HG02981 (cell line): ENCODE results near the gene NPAS3.

Source experiments
- ATAC-seq: cut with Tn5 transposase; IDR thresholded peaks from one replicate; pipeline ENCODE4 v1.9.1; 2021; ENCODE audit warnings: mild to moderate bottlenecking, moderate library complexity; ENCODE audit not compliant: unreplicated experiment

Gene NPAS3

DNA sequence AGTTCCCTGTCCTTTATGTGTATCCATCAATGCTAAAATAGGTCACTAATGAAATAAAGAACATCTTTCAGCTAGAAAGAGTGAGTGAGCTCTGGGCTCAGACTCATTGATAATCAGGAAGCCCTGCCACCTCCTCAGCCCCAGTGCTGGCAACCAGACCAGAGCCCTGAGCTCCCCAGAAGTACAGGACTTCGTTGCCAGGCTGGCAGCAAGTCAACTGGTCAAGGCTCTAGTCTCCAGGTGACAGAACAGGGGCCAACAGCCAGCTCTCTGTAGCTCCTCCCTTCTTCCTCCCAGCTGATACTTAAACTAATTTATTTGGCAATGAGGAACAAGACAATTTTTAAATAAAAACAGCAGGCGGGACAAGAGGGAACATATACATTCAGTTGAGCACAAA, 866.9 kb downstream of the NPAS3 start:
- no peak for ATAC-seq

DNA sequence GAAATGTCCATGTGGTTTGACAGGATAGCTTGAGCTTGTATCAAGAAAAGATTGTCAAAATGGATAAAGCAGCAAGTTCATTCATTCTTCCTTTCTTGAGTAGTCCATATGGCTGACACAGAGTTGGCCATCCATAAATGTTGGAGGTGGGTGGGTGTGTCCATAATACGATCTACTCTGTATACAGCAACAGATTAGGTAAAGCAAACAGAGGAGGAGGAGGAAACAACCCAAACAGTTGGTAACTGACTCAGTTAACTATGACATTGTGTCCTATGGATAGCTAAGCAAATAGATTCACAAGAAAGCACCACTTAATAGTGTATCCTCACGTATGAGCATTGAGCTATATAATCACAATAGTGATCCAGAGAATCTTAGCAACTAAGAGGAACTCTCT, 868.2 kb downstream of the NPAS3 start:
- no peak for ATAC-seq

DNA sequence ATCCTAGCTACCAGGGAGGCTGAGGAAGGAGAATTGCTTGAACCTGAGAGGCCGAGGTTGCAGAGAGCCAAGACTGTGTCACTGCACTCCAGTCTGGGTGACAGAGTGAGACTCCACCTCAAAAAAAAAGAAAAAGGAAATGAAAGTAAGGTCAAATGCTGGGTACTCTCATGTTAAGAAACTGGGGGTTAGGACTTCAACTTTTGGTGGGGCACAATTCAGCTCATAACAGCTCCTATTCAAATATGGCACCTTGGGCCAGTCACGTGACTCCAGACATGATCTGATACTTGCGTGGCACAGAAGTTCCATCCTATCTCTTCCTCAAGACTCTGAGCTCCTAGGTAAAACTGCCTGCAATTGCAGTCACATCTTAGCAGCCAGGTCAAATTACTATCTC, 869.5 kb downstream of the NPAS3 start:
- no peak for ATAC-seq

DNA sequence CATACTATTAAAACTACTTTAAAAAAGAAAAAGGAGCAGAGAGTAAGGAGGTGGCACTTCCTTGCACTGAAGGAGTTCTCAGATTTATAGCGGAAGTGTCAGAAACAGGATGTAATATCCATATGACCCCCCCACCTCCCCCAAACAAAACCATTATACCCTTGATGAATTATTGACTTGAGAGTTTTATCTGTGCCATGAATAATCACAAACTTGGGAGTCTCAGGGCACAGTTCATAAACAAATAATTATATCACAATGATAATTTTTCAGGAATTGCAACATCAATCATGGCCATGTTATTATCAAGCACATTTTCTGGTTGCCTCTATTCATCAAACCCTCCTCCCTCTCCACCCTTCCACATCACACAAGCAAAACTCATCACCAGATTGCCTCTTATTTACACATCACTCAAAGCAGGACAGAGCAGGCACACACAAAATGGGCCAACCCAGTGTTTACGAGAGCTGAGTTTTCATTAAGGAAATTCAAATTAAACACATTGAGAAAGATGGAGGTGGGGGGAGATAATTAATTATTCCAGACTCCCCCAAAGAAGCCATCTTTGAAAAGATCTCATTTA, 870.8 kb downstream of the NPAS3 start:
- ATAC-seq, result no peak

DNA sequence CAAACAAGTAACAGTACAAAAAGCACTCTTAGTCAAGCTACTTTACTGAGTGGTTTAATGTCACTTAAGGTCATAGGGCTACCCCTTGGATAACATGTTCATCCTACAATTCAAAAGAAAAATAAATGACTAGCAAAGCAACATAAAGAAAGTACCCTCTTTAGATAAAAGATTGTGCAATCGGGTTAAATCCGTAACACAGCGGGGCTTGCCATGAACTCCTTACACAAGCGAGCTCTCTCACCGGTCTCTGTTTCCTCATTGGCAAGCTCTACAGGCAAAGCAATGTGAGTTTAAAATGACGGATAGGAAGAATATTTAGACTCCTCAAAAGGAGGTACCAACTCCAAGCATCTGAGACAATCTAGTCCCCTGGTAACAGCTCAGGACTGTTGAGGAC, 871.6 kb downstream of the NPAS3 start:
- ATAC-seq, result no peak

DNA sequence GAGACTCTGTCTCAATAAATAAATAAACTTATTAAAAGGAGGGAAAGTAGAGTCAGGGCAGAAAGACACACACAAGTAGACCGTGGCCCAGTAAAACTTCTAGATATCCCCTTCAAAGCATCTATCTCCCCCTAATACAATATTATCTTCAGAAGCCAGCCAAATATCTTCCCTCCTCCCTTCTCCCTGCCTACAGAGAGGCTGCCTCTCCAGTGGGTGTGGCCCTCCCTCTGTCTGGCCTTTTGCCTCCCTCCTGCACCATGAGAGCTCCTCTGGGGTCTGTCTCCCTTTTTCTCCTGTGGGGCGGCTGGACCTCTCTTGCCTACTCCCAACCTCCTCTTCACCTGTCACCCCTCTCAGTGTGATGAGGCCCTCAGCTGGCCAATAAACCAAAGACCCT, 873.0 kb downstream of the NPAS3 start:
- ATAC-seq, result no peak

DNA sequence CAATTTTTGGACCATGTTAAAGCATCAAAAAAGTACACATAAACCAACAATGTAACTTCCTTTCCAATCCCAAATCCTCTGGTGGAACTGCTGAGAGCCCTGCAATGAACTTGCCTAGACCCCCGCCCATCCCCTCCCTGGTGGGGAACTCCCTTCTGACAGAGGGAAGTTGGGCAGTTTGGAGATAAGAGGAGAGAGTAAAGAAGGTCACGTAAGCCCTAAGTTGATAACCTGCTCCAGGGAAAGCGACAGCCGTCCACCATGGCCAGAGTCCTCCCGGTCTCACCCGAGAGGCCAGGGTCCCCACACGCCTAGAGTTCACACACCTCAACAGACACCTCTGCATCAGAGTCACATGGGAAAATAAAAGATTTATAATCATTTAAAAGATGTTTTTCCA, 873.5 kb downstream of the NPAS3 start:
- no peak for ATAC-seq

DNA sequence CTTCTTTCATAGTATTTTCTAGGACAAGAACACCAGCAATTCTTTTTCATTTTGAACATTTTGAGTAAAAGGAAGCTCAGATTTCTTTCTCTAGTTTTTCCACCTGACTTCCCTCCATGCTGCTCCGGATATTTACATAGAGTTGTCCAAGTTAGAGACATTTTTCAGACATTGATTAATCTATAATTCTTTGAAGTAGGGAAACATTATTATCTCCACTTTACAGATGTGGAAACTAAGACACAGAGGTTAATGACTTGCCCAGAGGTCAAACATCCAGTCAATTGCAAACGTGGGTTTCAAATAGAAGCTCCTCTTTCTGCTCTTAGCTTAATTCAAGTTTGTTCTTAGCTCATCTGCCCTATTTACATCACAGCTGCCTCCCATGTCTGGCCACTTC, 873.9 kb downstream of the NPAS3 start:
- ATAC-seq, result no peak

DNA sequence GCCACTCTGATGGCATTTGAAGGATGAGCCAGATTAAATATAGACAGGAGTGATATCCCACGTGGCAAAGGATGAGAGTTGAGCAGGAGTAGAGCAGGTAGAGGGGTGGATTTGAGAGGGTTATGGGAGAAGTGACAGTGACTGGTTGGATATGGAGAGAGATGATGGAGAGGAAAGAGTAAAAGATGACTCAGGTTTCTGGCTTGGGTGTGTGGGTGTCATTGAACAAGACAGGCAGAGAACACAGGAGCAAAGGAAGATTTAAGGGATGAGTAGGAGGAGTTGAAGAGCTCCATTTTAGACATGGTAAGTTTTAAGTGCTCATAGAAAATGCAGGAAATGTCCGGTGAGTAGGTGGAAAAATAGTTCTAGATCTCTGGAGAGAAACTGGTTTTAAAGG, 875.3 kb downstream of the NPAS3 start:
- ATAC-seq, result no peak

DNA sequence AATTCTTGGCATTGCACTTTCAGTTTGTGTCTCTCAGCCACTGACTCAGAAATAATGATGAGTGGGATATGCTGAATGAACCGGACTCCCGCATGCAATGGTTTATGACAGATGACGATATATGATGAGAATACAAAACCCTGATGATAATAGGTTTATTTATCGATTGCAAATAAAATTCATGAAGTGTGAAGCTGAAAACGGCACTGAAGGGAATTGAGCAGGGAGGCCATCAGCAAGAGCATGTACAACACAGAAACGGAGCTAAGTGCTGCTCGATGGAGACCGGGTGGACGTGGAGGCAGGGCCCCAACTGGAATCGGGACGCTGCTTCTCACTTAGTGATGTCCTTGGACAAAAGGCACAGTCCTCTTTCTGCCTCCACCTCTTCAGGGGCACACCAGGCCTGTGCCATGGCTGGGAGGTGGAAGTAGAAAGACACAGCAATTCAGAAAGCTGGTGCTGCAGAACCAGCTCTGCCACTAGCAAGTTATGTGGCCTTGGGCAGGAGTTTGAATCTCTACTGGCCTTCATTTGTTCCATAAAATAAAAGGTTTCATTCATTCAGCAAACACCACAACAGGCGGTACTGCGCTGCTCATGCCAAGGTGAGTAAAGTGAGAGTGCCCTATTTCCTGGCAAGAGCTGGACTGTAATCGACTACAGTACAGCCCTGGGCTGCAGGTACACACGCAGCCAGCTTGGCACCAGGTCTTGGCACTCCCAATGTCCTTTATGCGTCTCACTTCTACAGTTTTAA, 895.2 kb downstream of the NPAS3 start:
- no peak for ATAC-seq

DNA sequence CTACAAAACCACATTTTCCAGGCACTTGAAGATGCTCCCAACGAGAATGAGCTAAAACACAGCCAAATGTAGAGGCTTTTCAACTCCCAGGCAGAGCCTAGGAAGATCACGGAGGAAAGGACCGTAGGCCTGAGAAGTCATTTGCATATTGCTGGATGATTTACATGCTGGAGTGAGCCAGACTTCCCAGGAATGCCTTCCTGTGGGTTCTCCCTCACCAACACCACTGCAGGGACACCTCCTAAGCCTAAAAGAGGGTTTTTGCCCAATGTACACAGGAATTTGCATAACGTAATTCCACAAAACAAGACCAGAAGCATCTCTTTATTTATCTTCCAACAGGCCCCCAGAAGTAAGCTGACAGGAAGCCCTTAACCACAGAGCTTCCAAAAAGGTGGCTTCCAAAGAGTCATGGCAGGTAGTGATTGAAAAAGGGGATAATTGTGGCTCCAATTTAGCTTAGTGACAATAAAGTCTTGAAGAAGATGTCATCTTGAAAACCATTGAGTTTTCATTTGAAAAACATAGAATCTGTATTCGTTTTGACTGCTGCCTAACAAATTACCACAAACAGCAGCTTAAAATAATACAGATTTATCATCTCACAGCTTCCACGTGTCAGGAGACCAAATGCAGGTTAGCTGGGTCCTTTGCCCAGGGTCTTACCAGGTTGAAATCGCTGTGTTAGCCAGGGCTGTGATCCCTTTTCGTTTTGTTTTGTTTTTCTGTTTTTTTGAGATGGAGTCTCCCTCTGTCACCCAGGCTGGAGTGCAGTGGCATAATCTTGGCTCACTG, 896.0 kb downstream of the NPAS3 start:
- ATAC-seq, result no peak

DNA sequence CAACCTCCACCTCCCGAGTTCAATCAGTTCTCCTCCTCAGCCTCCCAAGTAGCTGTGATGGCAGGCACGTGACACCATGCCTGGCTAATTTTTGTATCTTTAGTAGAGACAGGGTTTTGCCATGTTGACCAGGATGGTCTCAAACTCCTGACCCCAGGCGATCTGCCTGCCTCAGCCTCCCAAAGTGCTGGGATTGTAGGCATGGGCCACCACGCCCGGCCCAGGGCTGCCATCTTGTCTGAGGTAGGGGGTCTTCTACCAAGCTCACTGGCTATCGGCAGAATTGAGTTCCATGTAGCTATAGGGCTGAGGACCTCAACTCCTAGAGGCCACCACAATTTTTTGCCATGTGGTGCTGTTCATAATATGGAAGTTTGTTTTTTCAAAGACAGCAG, 896.6 kb downstream of the NPAS3 start:
- no peak for ATAC-seq

DNA sequence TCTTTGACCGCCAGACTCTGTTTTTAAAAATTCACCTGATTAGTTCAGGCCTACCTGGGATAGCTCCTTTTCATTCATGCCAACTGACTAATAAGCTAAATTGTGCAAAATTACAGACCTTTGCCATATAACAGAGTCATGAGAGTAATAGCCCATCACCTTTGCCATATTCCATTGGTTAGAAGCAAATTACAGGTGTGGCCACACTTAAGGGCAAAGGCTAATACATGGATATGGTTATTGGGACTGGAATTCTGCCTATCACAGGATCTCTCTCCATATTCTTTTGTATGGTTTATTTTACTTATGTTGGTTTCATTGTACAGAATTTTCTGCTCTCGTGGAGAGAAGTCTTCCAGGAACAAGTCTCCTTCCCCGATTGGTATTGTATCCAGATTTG, 897.0 kb downstream of the NPAS3 start:
- no peak for ATAC-seq

DNA sequence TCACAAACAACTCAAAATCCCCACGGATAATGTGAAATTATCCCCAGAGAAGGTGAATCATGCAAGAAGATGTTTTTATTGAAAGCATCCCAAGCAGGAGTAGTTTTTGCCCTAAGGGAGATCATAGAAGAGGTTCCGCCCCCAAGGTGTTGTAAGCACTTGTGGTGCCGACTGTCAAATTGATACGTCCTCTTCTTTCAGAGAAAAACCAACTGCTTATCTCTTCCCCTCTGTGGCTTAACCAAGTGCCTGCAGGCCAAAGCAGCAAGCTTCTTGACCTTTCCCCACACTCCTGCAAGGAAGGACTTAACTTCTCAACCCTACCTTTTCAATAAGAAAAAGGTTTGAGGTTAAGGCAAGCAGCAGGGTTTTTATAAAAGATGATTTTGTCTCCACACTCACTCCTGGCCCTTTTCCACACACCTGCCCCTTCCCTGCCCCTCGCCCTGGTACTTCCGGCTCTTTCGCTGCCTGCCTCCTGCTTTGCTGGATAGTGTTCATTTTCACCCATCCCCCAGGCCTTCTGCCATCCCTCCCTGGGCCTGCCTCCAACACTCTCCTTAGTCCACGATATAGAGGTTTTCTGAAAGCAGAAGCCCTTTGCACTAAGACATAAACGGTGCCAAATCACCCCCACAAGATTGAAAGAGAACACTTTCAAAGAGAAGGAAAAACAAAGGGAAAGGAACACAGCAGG, 897.7 kb downstream of the NPAS3 start:
- no peak for ATAC-seq

DNA sequence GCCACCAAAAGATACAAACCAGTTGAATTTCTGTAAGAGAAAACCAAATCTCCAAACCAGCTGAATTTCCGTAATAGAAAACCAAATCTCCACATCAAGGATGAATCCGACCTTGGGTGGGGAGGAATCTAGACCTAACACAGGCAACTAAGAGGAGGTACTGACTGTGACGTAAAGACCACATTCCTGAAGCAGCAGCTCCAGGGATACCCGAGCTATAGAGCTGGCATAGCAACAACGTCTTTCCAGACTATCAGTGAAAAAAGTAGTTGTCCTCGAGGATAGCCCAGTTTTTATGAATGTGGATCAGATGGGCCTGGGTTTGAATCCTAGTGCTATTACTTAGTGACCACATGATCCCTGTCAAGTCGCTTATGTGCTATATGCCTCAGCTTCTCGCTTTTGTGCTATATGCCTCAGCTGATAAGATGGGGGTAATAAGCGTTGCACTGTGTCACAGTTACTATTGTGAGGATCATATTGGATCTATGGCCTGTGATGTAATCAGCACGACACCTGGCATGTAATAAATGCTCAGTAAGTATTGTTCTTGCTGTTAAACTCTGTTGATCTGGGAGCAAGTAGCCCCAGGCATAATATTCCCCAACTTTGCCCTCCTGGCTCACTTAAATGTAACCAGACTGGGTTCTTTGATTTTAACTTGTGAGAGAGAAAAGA, 898.4 kb downstream of the NPAS3 start:
- no peak for ATAC-seq

DNA sequence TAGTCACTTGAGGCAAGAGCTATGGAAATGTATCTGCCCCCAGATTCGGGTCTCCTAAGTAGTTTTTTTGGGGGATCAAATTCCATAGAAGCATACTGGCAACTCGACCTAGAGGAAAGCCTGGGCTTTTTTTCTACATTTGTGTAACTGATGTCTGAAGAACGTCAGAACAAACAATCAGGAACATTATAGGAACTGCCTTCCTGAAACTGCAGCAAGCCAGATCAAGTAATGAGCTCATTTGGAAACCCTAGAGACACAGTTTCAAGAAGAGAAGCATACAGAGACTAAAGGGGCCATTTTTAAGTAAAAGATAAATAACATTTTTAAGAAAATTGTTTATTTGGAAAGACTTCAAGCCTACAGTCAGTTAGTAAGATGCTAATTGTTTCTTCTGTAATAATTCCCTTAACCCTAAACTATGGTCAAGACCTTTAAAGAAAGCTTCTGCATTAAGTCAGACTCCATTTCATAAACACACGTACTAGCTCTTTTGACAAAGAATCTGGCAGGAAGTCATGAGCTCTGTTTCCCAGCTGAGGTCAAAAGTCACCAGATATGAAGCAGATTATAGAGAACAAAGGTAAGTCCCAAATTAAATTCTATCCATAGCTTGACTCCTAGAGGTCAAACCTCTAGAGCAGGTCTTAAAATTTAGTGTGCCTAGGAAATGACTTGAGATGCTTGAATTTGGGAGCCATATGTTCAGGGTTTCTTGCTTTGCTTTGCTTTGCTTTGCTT, 899.4 kb downstream of the NPAS3 start:
- no peak for ATAC-seq

DNA sequence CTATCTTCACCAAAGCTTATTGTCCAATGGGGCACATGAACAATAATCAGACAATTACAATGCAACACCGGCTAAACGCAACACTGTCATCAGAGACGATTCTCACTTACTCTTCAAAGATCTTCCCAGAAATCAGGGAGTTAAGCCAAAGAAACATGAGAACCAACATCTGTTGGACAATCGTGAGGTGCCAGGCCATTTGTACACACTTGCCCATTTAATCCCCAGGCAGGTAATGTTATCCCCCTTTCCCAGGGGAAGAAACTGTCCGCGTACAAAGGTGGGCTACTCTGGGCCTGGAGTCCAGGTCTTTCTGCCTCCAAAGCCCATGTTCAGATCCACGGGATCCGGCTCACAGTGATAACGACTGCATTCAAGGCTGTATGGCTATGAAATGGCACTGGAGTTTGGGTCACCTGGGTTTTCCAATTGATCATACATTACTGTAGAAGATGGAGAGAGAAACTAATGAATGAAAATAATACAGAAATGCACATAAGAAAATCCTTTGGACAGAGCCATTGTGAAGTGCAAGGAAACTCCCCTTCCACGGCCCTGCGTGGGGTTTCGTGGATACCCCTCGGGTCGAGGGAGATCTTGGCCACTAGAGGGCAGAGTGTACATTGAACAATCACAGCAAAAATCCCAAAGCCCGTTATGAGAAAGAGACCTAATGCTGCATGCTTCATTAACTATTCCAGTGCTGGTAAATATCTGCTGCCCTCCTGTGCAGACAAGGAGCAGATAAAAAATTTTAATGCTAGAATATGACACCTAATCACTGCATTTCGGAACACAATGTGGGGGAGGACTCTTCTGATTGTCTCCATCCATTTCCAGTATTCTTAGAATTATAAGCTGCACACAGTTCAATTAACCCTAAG, 900.8 kb downstream of the NPAS3 start:
- no peak for ATAC-seq

DNA sequence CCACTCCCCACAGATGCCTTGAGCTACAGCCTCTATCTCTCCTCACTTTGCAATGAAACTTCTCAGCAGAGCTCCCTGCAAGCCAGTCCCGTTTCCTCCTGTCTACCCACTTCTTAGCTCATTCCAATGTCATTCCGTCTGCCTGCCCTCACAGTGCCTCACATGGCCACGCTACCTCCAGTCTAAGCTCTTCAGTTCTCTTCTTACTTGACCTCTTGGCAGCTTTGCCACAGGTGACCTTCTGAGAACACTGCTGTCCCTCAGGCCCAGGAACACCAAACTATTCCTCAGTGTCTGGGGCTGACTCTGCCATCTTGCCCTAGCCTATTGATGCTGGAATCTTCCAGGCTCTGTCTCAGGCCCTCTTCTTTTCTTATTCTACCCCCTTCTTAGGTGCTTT, 902.1 kb downstream of the NPAS3 start:
- no peak for ATAC-seq

DNA sequence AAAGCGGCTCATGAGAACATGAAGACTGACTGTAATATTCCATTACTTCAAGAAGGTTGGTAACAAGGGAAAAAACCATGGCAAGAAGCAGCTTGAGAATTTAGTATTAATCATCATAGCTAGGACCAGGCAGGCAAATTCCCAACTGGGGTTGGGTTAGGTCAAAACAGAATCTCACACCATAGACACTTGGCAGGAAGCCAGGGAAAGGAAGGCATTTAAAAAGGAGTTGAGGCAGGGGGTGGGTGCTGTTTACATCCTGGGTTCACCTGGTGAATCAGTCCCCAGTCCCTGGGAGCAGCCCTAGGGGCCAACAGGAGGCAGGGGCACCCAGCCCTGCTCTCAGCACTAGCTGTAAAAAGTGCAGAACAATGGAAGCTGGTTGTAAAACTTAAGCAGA, 903.6 kb downstream of the NPAS3 start:
- no peak for ATAC-seq
